GM19438 (cell line): ENCODE data around the gene STPG2.

Experiments used
- ATAC-seq: cut with Tn5 transposase; IDR thresholded peaks from one replicate; pipeline ENCODE4 v1.9.1; 2021; ENCODE audit warnings: low read depth; ENCODE audit not compliant: unreplicated experiment

The STPG2 gene

GRCh38 chr4:97845758-97846157 lies 297.5 kb downstream of the STPG2 start:
- no peak for ATAC-seq

- no peak for ATAC-seq
Measured at GRCh38 chr4:97841512-97841911, 301.8 kb downstream of the STPG2 start.

DNA sequence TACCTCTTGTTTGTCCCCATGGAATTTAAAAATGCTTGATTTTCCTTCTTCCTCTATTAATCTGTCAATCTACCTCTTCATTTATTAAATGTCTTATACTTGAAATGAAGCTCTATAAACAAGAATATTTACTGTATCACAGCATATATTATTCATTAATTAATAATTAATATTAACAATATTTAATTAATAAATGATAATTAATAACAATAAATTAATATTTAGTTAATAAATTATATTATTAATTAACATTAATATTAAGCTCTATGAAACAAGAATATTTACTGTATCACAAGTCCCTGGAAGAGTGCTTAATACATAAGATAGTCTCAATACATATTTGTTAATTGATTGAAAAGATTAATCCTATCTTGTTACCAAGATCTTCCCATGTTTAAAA lies 306.6 kb downstream of the STPG2 start:
- ATAC-seq, result no peak

DNA sequence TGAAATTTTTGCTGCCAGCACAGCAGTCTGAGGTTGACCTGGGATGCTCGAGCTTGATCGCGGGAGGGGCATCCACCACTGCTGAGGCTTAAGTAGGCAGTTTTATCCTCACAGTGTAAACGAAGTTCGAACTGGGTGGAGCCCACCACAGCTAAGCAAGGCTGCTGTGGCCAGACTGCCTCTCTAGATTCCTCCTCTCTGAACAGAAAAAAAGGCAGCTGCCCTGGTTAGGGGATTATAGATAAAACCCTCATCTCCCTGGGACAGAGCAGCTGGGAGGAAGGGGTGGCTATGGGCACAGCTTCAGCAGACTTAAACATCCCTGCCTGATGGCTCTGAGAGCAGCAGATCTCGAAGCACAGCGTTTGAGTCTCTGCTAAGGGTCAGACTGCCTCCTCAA lies 314.6 kb downstream of the STPG2 start:
- no peak for ATAC-seq

- ATAC-seq, result no peak
Measured at GRCh38 chr4:97819294-97819693, 324.0 kb downstream of the STPG2 start.

DNA sequence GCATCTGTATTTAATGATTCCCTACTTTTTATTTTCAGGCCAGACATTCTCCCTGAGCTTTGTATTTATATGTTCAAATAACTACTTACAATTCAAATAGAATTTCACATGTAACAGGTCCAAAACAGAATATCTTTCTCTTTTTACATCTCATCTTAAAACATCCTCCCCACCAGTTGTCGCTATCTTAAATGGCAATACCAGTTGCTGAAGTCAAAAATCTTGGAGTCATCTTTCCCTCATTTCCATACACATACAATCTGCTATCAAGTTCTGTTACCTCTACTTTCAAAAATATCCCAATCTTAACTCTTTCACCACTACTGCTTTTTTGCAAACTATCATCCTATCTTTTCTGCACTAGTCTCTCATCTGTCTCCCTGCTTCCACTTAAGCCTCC lies 330.5 kb downstream of the STPG2 start:
- ATAC-seq, result no peak

DNA sequence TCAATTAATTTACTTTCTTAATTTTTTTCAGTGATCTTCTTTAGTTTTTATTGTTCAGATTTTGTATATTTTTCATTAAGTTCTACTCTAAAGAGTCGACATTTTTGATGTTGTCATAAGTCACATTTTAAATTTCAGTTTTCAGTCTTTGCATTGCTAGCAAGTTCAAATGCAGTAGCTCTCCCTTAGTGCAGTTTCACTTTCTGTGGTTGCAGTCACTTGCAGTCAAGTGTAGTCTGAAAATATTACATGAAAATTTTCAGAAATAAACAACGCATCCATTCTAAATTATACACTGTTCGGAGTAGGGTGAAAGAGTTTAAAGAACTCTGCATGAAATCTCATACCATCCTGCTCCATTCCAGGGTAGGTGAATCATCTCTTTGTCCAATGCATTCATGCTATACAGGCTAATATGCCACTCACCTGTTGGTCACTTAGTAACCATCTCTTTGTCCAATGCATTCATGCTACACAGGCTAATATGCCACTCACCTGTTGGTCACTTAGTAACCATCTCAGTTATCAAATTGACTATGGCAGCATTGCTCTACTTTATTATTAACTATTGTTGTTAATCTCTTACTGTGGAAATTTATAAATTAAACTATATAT lies 356.9 kb downstream of the STPG2 start:
- ATAC-seq, result no peak

- no peak for ATAC-seq
Measured at GRCh38 chr4:97778174-97778573, 365.1 kb downstream of the STPG2 start.

DNA sequence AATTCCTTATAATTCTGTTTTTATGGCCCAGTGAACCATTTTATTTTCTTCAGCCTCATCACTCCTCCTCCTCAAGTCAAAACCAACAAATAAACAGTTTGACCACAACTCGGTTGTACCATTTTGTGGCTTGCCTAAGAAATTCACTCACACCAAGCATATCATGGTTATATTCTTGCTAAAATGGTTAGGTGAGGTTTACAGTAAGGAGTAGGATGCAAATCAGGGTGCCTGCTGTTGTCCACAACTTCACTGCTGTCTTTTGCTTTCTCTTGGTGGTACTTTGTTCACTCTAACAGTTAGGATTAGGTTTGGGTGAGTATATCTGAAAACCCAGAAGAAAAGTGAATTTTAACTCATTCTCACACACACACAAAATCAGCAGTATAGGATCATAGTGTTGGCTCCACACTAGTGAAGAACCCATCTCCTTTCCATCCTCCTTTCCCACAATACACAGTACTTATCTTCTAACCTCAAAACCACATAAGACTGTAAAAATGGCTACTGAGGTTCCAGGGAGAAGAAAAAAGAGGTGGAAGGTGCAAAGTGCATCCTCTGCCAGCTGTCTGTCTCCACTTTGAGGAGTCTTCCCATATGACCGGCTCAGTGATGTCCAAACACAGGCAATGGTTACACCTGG lies 368.8 kb downstream of the STPG2 start:
- no peak for ATAC-seq

DNA sequence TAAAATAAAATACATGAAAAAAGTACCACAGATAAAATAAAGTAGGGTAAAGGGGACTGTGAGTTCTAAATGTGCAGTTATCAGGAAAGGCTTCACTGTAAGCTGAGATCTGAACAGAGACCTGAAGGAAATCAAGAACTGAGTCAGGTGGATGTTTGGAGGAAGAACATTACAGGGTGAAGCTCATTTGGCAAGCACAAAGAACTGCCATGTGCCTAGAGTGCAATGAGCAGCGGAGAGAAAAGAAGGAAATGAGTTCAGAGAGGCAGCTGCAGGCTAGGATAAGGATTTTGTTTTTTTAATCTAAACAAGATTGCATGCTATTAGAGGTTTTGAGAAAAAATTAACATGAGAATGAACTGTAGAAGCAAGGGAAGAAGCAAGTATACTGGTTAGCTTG lies 373.1 kb downstream of the STPG2 start:
- ATAC-seq, result no peak

- no peak for ATAC-seq
Measured at GRCh38 chr4:97762115-97762512, 381.2 kb downstream of the STPG2 start.

DNA sequence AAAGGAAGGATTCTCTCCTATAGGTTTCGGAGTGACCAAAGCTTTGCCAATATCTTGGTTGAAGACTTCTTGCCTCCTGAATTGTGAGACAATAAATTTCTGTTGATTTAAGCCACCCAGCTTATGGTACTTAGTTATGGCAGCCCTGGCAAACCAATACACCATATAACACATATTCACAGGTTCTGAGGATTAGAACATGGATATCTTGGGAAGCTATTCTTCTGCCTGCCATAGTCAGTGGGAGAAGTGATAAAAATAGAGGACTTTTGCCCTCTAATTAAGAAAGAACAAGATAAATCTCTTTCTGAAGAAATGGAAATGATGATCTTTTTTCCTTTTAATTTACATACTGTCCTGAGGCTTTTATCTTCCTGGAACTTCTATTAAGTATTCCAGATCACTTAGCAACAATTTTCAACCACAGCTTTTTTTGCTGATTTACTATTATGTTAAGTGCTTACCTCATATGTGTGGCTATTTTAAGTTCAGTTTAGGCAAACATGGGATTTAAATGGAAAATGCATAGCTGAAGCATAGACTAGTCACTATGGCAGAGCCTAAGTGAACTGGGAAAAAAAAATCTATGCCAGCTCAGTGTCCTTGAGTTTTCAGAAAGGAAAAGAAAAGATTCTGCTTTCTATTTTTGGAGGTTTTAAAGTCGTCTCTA lies 381.7 kb downstream of the STPG2 start:
- no peak for ATAC-seq

DNA sequence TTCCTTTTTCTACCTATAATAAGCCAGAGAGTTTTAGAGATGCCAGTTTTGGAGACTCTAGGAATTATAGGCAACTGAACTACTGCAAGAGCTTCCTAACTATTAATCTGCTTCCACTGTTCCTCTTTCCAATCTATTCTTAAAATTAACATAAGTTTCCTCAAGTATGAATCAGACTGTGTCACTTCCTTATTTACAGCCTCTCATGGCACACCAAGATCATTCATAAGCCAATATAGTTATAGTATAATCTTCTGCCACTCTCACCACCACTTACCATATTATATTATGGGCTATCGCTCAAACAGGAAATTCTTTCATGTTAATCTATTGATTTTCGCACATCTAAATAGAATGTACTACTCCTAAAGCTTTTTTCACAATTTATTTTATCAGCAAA lies 383.5 kb downstream of the STPG2 start:
- no peak for ATAC-seq

GRCh38 chr4:97752599-97752998 lies 390.7 kb downstream of the STPG2 start:
- no peak for ATAC-seq

DNA sequence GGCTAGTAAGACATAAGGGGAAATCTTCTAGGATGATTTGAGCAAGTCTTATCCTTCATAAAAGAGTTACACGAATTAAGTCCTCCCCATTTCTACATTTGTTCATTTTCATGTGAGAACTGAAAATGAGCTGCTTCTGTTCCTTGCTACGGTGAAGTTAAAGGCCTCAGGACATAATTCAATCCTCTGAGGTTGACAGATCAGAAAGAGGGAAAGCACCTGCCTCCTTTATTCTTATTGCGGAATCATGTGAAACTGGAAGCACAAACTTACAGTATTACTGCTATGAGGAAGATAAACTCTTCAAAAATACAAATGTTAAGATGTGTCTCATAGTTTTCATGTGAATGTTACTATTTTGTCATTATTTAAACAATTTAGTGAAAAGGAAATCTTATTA lies 395.3 kb downstream of the STPG2 start:
- no peak for ATAC-seq

- ATAC-seq, result no peak
Measured at GRCh38 chr4:97720869-97721432, 422.3 kb downstream of the STPG2 start.

GRCh38 chr4:97691111-97691605 lies 452.1 kb downstream of the STPG2 start:
- no peak for ATAC-seq

DNA sequence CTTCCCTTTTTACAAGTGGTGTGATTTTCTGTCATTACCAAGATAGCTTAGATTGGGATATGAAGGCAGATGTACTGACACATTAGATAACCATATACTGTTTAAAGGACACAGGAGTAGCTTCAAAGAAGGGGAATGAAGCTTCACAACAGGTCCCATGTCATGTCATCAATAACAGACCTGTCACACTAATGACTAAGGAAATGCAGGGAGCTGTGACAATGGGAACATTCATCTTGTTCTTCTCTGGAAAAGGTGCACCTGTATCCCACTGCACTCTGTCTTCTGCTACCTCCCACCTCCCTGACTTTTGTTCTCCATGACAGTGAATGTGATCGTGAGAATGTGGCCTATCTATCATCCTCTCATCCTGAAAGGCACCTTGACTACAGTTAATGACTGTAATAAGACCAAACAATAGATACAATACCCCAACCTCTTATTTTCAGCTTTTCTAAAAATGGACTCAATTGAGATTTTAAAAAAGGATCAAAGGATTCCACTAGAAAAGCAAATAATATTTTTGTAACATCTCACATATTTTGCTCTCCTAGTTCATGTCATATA lies 472.5 kb downstream of the STPG2 start:
- ATAC-seq, result no peak

DNA sequence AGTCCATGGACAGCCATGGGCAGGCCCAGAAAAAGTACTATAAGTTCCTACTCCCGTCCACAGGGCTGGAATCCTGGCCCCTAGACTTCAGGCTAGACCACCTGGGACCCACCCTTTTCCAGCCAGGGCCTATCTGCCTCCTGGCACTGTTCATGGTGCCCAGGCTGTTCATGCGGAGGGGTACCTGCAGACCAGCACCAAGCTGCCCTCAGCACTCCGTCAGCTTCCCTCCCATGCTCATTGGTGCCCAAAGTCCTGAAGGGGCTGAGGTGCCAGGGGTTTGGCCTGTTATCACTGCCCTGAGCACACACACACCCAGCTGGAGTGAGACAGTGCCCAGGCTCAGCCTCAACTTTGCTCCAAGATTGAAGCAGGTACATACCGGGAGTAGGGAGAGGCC lies 477.7 kb downstream of the STPG2 start:
- ATAC-seq, result no peak

DNA sequence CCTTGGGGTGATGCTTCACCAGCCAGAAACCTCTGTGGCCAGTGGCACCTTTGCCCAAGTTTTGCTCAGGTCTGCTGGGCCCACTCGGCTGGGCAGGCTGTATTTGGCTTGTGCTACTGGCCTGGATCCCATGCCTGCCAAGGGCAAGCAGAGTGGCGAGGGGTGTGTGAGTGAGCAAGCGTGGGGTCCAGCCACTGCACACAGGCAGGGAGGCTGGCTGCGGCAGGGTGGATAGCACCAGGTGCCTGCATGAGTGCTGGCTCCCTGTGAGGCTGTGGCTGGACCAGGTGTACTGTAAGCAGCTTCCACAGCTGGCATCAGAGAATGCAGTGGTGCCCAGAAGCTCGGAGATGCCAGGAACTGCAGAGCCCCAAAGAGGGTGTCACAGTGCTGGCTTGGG lies 478.5 kb downstream of the STPG2 start:
- ATAC-seq, result no peak

- ATAC-seq, result no peak
Measured at GRCh38 chr4:97662133-97662532, 481.1 kb downstream of the STPG2 start.
